Gastrocnemius medialis (tissue), 4 donors: Measurements from ENCODE around the gene IRF2.

Experiments used
- POLR2A ChIP-seq, 2 donors: fragments of 450-650 bp; IDR thresholded peaks; one replicate each; pipeline ENCODE4 v1.6.1; 2017; ENCODE audit warnings: antibody characterized with exemption in 2 of 2, mild to moderate bottlenecking in 2 of 2, moderate library complexity in 2 of 2
- TF ChIP-seq, protein P1 (sequence below), 5 experiments: fragments of 450-650 bp in 3 of 5; fragments of 200-600 bp in 2 of 5; sonication (generic) in 2 of 5; IDR thresholded peaks in 4 of 5; conservative IDR thresholded peaks in 1 of 5; 1 replicate in 4 of 5; 2 replicates in 1 of 5; pipeline ENCODE4 v1.5.1; 2016 to 2019; ENCODE audit warnings: antibody characterized with exemption in 5 of 5, mild to moderate bottlenecking in 3 of 5, moderate library complexity in 3 of 5

DNA sequence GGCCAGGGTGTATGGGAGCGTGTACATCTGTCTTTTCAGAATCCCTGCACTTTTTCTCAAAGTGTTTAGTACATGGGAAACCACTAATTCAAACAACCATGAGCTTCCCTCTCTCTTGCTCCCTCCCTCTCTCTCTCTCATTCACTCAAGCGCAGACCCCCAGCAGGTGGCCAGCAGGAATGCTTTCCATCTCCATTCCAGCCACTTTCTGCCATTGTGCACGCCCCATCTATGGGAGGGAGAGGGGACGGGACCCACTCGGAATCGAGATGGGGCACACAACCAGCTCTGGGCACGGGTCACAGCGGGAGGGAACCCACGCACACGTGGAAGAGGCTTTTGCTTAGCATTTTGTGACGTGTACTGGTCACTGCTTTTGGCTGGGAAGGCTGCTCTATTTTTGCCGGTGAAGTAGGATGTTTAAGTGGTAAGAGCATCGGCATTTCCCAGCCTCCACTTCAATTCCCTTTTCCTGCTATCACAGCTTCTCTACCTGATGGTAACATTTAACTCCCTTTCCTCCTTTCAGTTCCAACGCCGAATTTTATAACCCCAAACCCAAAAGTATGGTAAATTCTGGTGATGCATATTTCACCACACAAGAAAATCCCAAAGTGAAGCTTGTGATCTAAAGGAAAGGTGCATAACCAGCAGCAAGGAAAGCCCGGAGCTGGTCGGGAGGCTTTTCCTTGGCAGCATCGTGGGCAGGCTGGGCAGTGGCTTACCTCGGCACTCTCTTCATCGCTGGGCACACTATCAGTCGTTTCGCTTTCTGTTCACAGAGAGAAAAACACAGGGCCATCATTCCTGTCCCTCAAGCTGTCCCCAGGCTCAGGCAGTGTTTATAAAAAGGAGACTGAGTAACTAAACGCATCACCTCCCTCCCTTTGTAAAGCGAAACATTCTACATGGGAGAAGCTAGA is 84.1 kb downstream of the IRF2 start:
- TF ChIP-seq, protein P1, sequence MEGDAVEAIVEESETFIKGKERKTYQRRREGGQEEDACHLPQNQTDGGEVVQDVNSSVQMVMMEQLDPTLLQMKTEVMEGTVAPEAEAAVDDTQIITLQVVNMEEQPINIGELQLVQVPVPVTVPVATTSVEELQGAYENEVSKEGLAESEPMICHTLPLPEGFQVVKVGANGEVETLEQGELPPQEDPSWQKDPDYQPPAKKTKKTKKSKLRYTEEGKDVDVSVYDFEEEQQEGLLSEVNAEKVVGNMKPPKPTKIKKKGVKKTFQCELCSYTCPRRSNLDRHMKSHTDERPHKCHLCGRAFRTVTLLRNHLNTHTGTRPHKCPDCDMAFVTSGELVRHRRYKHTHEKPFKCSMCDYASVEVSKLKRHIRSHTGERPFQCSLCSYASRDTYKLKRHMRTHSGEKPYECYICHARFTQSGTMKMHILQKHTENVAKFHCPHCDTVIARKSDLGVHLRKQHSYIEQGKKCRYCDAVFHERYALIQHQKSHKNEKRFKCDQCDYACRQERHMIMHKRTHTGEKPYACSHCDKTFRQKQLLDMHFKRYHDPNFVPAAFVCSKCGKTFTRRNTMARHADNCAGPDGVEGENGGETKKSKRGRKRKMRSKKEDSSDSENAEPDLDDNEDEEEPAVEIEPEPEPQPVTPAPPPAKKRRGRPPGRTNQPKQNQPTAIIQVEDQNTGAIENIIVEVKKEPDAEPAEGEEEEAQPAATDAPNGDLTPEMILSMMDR (IDR thresholded peaks at IDR 0.05 in 4 of 5, conservative IDR thresholded peaks at IDR 0.05 in 1 of 5) = no peak
- no peak for TF ChIP-seq POLR2A (IDR thresholded peaks at IDR 0.05)
